ENCODE data around the gene CHCHD3.

Gene CHCHD3

DNA sequence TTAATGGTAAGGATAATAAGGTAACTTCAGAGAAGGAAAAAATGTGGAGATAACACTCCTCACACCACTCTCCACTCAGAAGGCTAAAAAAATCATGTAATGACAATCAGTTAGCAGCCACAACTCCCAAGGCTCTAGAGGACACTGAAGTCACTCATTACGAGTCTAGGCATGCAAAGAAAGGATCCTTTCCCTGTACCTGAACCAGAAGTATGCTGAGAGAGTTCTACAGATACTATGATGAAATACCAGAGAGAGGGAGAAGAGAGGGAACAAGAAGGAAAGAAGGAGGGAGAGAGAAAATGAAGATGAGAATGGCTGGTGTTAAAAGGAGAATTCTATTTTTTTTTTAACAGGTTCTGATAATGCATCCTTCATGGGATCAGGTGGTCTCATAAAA is 281.4 kb downstream of the CHCHD3 start:
- DNase-seq: no peak

DNA sequence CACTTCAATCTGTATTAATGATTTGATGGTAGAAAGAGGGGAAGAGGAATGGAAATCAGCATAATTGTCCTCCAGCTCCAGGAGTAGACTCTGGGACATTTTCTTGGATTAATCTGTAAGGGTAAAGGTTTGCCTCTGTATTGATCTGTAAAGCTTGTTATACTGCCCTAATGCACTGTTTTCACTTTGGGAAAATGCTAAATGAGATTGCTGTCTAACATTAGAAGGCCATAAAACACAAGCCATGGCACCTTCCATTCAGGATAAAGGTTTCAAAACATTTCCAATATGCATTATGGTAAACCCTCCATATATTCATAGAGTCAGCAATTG is 282.8 kb downstream of the CHCHD3 start:
- no peak for DNase-seq

DNA sequence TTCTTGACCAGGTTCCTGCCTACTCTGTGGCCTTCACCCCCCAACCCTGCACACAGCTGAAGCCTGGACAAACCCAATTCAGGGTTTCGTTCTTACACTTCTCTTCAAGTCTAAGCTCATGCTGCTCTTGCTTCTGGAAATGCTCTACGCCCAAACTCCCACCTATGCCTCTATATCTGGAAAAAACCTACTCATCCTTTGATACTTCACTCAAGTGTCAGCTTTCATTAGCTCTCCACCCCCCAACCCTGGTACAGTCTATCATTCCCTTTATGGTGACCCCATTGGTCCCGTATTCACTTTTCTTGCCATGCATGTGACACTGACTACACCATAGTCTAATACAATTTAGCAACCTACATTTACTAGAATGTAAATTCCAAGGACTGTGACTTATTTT is 284.7 kb downstream of the CHCHD3 start:
- DNase-seq: no peak

DNA sequence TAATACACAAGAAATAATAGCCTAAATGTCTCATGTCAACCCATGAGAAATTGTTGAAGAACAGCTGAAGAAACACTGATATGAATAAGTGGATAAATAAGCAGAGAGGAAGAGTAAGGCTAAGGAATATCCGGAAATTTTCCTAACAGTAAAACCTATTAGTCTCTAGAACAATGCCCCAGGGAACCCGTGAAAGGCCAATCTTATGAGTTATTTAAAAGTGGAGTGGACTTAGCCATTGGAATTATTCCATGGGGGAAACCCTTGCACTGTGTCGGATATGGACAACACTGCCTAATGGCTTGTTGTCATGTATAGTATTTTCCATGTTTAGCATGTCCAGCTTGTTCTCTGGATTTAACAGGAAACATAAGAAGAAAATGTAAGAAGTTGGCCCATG is 288.4 kb downstream of the CHCHD3 start:
- DNase-seq: no peak

DNA sequence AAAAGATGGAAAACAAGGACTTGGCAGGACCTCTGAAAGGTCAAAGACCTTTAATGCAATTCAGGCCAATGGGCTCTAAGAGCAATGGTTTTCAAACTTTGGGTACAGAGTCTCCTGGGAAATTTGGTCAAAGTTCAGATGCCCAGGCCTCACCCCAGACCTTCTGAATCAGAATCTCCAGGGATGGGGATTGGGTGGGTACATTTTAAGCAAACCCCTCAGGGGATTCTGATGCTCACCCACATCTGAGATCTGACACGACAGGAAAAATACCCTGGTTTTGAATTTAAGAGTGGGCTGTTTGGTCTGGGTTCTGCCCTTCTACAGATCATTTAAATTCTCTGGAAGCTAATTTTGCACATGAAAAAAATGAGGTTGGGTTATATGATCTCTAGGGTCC is 290.9 kb downstream of the CHCHD3 start:
- no peak for DNase-seq

DNA sequence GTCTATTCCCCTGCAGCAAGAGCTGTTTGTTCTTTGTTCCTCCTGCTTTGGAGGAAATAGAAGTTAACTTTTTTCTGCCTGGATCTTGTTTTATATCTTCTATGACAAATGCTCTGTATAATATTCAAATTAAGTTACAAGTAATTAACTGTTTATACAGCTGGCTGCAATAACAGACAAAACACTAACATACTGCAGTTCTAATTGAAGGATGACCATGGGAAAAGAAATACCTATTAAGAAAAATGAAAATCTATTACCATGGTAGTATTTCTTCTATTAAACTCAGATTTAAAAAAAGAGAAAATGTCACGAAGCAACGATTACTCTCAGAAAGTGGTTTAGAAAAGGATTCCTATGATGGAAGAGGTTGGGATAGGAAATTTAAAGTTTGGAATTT is 291.8 kb downstream of the CHCHD3 start:
- DNase-seq: no peak

DNA sequence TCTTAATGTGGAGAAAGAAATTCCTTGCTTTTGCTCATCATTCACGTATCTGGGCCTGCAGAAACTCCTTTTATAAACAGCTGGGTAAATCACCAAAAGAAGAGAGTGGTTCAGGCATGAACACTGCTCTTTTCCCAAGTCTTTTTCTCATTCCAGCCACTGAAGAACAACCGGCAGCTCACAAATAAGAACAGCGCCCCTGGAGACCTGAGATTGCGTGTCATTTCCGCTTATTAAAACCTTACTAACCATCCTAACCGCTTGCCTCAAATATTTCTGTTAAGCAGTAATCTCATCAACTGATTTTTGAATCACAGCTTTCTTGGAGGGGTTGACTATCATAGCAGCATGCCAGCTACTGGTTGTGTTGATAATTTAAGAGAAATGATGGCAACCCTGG is 292.6 kb downstream of the CHCHD3 start:
- DNase-seq: no peak

DNA sequence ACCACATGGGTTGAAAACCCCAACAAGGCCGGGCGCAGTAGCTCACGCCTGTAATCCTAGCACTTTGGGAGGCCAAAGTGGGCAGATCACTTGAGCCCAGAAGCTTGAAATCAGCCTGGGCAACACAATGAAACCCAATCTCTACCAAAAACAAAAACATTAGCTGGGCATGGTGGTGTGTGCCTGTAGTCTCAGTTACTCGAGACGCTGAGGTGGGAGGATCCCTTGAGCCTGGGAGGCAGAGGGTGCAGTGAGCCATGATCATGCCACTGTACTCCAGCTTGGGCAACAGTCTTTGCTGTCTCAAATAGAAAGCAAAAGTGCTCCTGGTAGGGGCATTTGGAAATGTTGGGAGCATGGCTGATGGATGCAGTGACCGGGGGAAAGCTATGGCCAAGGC is 296.0 kb downstream of the CHCHD3 start:
- no peak for DNase-seq

DNA sequence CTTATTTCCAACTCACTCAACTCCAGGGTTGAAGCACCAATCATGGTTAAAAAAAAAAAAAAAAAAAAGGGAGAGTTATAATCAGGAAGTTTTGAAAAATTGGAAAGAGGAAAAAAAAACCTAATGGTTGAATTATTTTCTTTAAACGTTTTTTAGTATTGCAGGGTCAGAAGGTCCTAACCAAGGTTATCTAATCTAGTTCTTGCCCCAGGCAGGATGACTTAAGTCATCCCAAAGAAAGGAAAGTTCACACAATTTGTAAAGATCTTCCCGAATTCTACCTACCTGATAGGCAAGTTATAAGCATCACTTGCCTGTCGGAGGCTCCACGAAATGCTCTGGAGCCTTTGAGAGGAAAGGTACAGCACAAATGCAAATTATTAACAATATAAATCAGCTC is 297.5 kb downstream of the CHCHD3 start:
- DNase-seq: no peak

DNA sequence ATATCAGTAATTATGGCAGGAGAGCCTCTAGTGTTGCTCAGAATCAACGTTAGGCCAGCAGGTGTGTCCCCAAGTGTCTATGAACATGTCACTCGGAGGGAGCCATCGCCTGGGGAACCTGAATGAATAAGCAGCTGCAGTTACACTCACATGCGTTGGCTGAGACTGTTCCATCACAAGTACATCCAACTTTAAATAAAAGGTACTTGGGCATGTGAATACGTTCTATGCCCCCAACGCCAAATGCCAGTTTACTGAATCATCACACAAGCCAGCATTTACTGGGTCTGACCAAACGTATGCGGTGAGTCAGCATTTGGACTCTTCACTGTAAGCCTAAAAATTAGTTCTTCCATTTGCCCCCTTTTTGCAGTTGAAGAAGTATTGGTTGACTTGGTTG is 298.1 kb downstream of the CHCHD3 start:
- DNase-seq: no peak

DNA sequence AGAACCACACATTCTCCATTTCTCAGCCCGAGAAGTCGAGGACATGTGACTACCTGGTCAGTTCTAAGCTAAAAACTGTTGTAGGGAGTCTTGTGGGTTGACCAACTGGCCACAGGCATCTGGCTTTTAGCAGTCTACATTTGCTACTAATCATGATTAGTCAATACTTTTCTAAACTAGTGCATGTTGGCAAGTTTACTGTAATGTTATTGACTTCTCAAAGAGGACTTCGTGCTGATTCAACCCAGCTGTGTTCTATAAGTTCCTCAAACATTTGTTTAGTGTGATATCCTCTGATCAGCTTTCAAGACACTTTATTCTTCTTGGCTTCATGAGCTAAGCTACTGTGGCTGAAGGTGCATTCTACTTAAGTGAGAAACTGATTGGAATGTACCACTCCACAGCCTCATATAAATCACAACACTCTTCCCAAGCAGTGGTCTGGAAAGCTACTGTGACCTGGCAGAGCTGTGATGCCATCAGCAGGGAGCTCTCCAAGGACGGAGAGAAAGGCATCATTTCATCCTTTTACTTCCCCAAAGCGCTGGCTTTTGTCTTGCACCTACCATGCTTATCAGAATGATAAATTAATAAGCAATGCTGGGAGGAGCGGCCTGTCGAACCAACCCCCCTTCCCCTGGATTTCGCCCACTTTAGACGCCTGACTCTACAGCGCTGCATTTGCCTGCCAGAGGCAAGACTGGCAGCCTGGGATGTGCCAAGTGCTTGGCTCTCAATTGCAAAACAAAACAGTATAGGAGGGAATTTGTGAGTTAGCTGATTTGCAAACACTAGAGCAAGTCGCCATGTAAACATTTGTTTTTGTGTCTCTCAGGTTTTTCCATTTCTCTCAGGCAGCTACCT is 298.9 kb downstream of the CHCHD3 start:
- DNase-seq: no peak

DNA sequence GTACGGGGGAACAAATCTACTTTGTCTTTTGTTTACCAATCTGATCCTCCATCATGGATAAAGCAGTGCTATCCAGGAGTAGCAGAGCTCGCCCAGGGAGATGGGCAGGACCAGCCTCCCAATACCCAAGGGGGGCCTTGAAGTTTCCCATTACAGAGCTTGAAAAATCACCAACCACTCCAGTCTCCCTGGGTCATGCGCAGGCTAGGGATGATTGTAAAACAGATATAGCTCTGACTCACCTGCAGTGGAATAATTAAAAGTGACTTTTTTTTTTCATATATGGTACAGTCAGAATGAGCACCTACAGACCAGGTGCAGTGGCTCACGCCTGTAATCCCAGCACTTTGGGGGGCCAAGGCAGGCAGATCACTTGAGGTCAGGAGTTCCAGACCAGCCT is 301.1 kb downstream of the CHCHD3 start:
- no peak for DNase-seq

DNA sequence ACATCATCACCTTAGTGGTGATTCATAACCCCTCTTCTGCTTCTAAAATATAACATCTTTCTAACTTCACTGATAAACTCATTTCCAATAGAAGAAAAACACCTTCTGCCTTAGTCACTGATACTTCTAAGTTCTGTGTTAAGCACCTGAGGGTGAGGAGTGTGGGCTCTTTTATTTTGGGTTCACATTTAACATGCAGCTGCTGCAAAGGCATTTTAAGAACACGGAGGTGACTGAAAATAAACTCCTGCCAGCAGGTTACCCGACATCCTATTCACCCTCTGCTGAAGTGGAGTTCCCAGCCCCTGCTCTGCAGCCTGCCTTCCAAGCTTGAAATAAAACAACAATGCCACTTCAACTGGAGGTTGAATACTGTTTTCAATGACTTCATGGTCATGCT is 302.7 kb downstream of the CHCHD3 start:
- DNase-seq: no peak

DNA sequence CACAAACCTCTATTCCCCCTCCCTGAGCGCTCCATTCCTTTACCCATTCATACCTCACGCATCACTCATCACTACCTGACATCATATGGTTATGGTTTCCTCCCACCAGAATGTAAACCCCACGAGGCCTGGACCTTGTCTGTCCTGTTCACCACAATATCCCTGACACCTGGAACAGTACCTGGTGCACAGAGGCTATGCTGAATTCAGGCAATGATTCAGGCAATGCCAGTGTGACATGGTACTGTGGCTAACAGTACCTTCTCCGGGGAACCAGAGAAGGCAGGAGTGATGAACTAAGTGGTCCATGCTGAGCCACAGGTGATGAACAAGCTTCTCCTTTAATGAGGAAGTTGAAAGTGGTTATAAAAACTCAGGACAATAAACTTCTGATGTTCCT is 303.1 kb downstream of the CHCHD3 start:
- DNase-seq: no peak

DNA sequence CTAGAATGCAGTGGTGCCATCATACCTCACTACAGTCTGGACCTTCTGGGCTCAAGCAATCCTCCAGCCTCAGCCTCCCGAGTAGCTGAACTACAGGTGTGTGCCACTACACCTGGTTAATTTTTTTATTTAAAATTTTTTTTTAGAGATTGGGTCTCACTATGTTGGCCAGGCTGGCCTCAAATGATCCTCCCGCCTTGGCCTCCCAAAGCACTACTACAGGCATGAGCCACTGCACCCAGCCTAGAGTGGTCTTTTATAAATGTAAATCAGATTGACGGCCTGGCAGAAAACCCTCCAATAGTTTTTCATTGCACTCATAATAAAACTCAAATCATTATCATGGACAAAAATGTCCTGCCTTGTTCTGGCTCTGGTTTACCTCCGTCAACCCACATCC is 303.9 kb downstream of the CHCHD3 start:
- no peak for DNase-seq

DNA sequence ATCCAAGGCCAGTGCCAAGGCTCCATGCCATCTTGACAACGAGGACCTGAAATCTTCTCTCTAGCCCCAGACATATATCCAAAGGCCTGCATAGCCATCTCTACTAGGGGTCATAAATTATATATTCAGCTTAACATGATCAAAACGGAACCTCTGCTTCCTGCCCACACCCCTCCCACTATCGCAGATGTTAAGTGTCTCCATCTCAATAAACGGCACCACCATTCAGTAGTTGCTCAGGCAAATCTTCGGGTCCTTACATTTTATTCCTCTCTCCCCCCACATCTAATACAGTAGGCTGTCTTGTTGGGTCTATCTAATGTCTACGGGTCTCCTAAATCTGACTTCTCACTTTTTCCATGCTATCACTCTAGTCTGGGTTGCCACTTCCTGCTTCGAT is 304.5 kb downstream of the CHCHD3 start:
- DNase-seq: no peak

DNA sequence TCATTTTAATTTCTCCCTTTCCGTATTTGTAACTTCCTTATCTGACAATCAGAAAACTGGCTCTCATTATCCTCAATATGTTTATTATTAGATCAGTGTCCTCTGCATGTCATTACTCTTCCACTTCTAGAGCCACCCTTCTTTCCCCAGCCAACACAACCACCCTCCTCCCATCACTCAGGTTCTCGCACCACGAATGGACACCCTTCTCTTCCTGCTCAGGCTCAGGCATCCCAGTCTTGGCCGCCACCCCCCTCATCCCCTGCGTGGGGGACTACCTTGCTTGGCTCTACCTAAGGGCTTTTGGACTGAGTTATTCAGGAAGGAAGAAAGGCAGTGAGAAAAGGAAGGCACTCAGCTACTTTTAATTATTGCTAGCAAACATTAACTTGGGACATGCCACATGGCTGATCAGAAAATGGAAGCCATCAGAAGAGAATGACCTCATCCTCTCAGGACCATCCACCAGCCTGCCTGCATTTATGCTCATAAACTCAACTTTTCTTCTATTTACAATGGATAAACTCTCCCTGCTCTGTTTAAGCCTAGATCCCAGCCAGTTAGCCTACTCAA is 305.8 kb downstream of the CHCHD3 start:
- no peak for DNase-seq

DNA sequence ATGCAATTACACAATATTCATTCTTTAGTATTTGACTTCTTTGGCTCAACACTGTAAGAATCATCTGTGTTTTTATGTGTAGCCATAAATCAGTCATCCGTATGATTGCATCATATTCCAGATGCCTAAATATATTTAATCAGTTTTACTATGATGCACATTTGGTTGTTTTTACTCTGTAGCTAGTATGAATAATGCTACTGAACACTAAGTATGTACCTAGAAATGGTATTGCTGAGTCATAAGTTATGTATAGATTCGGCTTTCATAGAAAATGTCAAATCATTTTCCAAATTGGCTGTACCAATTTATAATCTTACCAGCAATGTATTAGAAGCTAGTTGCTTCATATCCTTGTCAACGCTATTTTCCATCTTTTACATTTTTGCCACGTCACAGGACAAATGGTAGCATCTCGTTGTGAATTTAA is 308.3 kb downstream of the CHCHD3 start:
- DNase-seq: no peak

DNA sequence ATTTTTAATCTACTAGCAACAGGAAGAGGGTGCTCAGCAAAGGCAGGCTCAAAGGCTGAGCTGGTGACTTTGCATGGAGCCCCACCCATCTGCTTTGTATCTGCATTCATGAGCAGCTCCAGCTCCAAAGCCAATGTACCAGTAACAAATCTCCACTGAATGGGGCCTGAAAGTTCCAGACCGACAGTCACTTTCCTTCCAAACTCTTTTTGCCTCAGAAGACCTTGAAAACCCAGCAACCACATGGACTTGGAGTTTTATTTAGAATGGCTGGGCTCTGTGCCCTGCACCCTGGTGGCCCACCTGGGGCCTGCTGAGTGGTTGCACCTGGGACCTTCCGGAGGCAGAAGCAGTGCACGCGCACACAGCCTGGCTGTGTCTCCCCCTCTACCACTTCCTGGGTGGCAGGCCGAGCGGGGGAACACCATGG is 310.6 kb downstream of the CHCHD3 start:
- peak; percentile 30 for DNase-seq

DNA sequence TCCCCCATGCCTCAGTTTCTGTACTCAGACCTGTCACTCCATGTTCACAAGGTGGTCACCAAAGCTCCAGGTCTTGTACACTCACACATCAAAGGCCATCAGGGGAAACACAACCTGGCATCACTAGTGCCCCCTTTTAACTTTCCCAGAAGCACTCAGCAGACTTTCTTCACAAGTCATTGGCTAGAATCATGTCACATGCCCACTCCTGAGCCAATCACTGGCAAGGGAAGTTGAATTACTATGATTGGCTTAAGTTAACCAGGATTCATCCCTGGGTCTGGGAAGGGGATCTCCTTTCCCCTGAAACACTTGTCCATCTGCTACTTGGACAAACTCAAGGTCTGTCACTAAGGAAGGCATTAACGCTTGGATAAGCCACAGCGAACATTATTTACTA is 311.8 kb downstream of the CHCHD3 start:
- no peak for DNase-seq

DNA sequence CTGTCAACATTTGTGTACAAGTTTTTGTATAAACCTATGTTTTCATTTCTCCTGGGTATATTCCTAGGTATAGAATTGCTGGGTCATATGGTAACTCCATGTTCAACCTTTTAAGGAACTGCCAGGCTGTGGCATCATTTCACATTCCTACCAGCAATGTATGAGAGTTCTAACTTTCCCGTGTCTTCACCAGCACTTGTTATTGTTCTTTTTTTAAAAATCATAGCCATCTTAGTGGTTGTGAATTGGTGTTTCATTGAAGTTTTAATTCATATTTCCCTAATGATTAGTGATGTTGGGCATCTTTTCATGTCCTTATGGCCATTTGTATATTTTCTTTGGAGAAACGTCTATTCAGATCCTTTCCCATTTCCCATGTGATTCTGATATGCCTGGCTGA is 312.6 kb downstream of the CHCHD3 start:
- DNase-seq: no peak

DNA sequence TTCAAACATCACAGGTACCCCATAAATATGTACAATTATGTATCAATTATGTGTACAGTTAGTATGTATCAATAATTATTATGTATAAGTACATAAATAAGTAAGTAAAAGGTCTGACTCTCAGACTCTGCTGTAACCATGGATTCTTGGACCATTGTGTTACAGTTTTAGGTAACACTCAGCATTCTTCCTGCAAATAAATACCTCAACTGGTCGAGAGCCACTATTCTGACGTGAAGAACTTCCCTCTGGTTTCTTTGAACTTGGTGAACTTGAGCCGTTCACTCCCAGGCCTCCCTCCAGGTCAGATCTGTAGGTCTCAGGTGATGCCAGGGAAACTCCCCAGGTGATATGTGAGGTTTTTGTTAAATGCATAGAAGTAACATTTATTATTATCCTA is 313.8 kb downstream of the CHCHD3 start:
- no peak for DNase-seq

DNA sequence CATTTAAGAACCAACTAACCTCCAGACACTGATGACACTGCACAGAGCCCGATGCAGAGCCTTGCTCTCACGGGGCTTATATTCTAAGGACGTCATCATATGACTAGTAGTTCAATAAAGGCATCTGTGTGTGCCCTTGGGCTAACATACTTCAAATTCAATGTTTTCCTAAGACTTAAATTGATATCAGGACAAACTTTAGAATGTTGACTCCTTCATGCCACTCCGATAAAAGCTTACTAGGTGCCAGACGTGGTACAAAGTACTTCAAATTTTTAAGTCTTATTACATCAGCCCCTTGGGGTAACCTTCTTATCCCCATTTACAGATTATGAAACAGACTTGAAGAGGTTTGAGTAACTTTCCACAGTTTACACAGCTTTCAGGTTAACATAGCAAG is 314.5 kb downstream of the CHCHD3 start:
- DNase-seq: no peak

DNA sequence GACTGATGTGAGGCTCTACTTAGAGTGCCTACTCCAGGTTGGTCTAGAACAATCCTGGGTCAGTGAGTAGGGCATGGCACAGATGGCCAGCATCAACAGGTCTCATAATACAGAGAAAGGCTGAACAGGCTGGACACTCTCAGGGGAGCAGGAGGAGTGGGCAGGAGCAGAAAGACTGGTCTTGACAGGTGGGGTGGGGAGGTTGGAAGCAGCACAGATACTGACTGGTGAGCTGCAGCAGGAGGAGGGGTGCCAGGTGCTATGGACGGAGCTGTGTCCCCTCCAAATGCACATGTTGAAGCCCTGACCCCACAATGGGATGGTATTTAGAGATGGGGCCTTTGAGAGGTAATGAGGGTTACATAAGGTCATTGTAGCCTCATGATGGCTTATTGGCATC is 315.2 kb downstream of the CHCHD3 start:
- no peak for DNase-seq

DNA sequence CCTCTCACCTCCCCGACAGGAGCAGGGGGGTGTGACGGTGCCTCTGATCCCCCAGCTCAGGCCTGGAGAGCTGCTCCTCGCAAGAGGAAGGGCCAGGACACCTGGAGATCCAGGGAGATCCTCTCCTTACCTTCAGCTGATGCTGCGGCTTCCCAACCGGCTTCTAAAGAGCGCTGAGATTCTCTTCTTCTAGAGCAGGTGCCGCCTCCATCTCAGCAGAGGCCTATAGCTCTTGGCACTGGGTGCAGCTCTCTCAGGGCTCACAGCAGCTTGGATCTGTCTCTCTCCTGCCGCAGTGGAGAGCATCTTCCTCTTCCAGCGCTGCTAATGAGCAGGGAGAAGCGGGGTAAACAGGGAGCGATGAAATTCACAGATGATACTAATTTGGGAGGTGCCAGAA is 316.0 kb downstream of the CHCHD3 start:
- DNase-seq: no peak

Measured in stimulated activated CD4-positive, alpha-beta T cell treated with anti-CD3 and anti-CD28 coated beads, Interleukin-15, amount 100 ng/mL, for 24 hours (primary cell).